HL-60 (cell line): ENCODE results near the gene LIN9.

Source experiments
- DNase-seq, 2 experiments: peaks; one replicate each; pipeline ENCODE4 v3.0.0-alpha.2; 2010 to 2020; ENCODE audit warnings: low read depth in 1 of 2, low spot score in 1 of 2
- H3K27ac ChIP-seq: fragments of 250-450 bp; sonication (Bioruptor Pico); replicated peaks from 2 replicates; pipeline ENCODE4 v1.5.1; 2020; ENCODE audit warnings: mild to moderate bottlenecking, moderate library complexity
- H3K27me3 ChIP-seq: fragments of 250-450 bp; sonication (Bioruptor Pico); 2 replicates; pipeline ENCODE4 v1.5.1; 2021; ENCODE audit warnings: mild to moderate bottlenecking, moderate library complexity; ENCODE audit not compliant: insufficient read depth, poor library complexity, severe bottlenecking
- H3K4me3 ChIP-seq: replicated peaks from 2 replicates; pipeline ENCODE4 v1.5.1; 2011; ENCODE audit warnings: mild to moderate bottlenecking, control low read depth, low read length; ENCODE audit not compliant: insufficient read depth
- CTCF ChIP-seq: IDR thresholded peaks from one replicate; pipeline ENCODE4 v1.5.1; 2011; ENCODE audit warnings: low read length, control low read depth, inconsistent platforms; ENCODE audit not compliant: insufficient read depth
- GABPA ChIP-seq: IDR thresholded peaks from 2 replicates; pipeline ENCODE4 v1.6.1; 2012; ENCODE audit warnings: low read depth
- POLR2AphosphoS5 ChIP-seq: IDR thresholded peaks from 2 replicates; pipeline ENCODE4 v1.6.1; 2012; ENCODE audit warnings: low read depth
- SPI1 ChIP-seq: IDR thresholded peaks from 2 replicates; pipeline ENCODE4 v1.6.1; 2012; ENCODE audit warnings: low read depth, mild to moderate bottlenecking, borderline replicate concordance
- TF ChIP-seq, protein P1 (sequence below): IDR thresholded peaks from 2 replicates; pipeline ENCODE4 v1.6.1; 2012; ENCODE audit warnings: low read depth; ENCODE audit not compliant: insufficient replicate concordance

Gene LIN9

GRCh38 chr1:226212545-226212944 is 96.4 kb downstream of the LIN9 start:
- Histone ChIP-seq H3K27me3 (no peaks in the 10 kb centered on the region), H3K27ac (no peak overlapping the region), H3K4me3 (no peak overlapping the region)
- TF ChIP-seq, protein P1, sequence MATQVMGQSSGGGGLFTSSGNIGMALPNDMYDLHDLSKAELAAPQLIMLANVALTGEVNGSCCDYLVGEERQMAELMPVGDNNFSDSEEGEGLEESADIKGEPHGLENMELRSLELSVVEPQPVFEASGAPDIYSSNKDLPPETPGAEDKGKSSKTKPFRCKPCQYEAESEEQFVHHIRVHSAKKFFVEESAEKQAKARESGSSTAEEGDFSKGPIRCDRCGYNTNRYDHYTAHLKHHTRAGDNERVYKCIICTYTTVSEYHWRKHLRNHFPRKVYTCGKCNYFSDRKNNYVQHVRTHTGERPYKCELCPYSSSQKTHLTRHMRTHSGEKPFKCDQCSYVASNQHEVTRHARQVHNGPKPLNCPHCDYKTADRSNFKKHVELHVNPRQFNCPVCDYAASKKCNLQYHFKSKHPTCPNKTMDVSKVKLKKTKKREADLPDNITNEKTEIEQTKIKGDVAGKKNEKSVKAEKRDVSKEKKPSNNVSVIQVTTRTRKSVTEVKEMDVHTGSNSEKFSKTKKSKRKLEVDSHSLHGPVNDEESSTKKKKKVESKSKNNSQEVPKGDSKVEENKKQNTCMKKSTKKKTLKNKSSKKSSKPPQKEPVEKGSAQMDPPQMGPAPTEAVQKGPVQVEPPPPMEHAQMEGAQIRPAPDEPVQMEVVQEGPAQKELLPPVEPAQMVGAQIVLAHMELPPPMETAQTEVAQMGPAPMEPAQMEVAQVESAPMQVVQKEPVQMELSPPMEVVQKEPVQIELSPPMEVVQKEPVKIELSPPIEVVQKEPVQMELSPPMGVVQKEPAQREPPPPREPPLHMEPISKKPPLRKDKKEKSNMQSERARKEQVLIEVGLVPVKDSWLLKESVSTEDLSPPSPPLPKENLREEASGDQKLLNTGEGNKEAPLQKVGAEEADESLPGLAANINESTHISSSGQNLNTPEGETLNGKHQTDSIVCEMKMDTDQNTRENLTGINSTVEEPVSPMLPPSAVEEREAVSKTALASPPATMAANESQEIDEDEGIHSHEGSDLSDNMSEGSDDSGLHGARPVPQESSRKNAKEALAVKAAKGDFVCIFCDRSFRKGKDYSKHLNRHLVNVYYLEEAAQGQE = no peak
- TF ChIP-seq POLR2AphosphoS5 = no peak
- TF ChIP-seq GABPA = no peak
- no peak for TF ChIP-seq SPI1
- no peak for TF ChIP-seq CTCF
- DNase-seq = no peak

GRCh38 chr1:226211181-226211821 is 97.7 kb downstream of the LIN9 start:
- no peak for DNase-seq
- Histone ChIP-seq H3K27me3 (no peaks in the 10 kb centered on the region), H3K4me3 (no peak overlapping the region), H3K27ac (no peak overlapping the region)
- no peak for TF ChIP-seq CTCF
- TF ChIP-seq, protein P1 = no peak
- no peak for TF ChIP-seq POLR2AphosphoS5
- no peak for TF ChIP-seq SPI1
- no peak for TF ChIP-seq GABPA

DNA sequence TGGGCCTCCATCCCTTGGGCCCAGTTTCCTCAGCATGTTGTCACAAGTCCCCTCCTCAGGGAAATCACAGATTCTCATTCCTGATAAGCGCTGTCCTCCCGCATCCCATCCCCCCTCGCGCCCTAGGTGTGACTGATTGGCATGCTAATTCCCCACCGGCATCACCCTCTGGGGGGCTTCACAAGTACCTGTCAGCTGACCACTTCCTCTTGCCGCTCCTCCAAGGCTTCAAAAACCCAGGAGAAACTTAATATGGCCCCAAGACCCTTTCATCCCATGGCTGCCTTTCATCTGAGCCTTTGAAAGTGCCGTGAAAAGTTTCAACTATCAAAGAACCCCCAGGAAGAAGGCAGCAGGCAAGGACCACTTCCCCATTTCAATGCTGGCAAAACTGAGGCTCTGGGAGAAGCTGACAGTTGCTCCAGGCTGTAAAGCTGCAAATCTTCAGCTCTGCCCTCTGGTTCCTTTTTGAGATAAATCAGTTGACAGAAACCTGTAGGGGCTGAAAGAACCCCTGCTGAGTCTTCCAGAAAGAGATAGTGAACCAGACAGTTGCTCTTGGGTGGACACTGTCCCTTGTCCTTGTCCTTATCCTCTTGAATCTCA is 98.3 kb downstream of the LIN9 start:
- DNase-seq = no peak
- no peak overlapping the region for H3K4me3 ChIP-seq
- no peaks in the 10 kb centered on the region for H3K27me3 ChIP-seq
- H3K27ac ChIP-seq = no peak overlapping the region
- TF ChIP-seq GABPA (no peak), CTCF (no peak), POLR2AphosphoS5 (no peak), SPI1 (peak; percentile 32; the same call in 1 of the 2 replicates)
- TF ChIP-seq, protein P1 = no peak
